HG03432 (cell line): ENCODE results near the gene EIF4E.
"Not testable (repeated sequence)": the region's sequence is repeated elsewhere in the genome, so short reads cannot be mapped to it uniquely, and the experiment has no call there.

Experiments used
- ATAC-seq: cut with Tn5 transposase; IDR thresholded peaks from one replicate; pipeline ENCODE4 v1.9.1; 2021; ENCODE audit warnings: mild to moderate bottlenecking, moderate library complexity; ENCODE audit not compliant: unreplicated experiment

EIF4E gene

GRCh38 chr4:98934851-98935250, 5.9 kb upstream of the EIF4E start:
- not testable (repeated sequence) for ATAC-seq

GRCh38 chr4:98932539-98932938, 3.6 kb upstream of the EIF4E start:
- ATAC-seq, result peak; percentile 10

- ATAC-seq, result no peak
Observed at GRCh38 chr4:98930311-98930865, 1.5 kb upstream of the EIF4E start.

DNA sequence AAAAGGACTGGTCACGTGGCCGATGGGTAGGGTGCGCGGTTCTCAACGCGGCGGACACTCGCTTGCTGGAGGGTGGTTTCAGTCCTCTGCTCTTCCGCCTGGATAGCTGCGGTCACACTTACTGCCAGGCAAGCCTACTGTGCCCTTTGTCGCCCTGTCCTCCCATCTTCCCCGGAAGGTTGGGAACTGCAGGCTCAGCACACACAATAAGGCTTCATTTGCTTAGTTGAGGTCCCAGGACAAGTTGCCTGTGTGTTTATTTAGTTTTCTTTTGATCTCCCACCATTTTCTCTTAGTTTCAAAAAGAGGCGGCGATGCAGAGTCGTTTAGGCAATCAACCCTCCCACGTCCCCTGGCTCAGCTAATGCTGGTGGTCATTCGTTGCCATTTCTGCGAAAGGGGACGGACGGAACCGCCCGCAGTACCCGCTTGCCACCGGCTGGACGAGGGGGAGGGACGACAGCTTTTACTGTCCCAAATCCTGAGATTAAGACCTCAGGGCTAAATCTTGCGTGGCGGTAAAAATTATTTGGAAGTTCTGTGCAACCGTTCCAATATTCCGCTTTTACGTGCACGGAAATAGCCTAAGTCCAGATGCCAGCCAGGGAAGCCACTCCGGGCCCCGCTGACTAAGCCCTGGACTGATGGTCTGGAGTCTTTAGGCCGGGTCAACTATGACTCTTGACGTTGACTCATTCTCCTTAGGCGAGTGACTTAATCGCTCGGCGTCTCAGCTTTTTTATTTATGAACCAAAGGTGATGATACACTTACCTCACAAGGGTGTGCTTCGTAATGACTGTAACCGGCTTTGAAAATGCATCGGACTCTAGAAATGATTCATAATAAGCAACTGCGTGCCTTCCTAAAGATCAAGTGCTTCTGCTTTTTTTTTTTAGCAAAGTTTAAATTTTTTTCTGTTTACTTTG, 671 bp upstream of the EIF4E start:
- peak; percentile 53 for ATAC-seq

GRCh38 chr4:98928131-98928504, 815 bp downstream of the EIF4E start:
- peak; percentile 43 for ATAC-seq

- ATAC-seq, result not testable (repeated sequence)
Observed at GRCh38 chr4:98926257-98926656, 2.7 kb downstream of the EIF4E start.

DNA sequence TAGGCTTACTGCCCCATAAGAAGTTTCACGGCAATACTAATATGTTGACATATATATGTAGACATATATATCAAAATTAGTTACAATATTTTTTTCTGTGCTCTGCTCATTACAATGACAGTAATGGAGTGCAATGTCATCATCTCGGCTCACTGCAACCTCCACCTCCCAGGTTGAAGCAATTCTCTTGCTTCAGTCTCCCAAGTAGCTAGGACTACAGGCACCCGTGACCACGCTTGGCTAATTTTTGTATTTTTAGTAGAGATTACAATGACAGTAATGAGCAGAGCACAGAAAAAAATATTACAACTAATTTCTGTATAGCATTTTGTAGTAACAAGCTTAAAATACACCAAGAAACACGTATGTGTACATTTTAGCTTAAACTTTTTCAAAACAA, 7.6 kb downstream of the EIF4E start:
- ATAC-seq, result no peak

DNA sequence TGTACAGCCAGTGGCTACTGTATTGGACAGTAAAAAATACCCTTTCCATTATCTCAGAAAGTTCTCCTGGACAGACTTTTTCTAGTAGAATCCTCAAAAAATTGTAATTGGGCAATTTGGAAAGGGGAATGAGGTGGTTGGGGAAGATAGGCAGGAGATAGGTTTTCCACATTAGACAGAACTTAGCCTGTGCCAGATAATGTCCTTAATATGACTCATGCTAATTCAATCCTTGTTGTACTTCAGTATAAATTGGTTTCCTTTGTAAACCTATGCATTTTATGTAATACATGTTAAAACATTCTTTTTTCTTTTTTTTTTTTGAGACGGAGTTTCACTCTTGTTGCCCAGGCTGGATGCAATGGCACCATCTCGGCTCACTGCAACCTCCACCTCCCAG, 8.9 kb downstream of the EIF4E start:
- ATAC-seq, result no peak

- ATAC-seq, result peak; percentile 54
Observed at GRCh38 chr4:98910728-98911127, 18.2 kb downstream of the EIF4E start.

- no peak for ATAC-seq
Observed at GRCh38 chr4:98909646-98910401, 19.1 kb downstream of the EIF4E start.

DNA sequence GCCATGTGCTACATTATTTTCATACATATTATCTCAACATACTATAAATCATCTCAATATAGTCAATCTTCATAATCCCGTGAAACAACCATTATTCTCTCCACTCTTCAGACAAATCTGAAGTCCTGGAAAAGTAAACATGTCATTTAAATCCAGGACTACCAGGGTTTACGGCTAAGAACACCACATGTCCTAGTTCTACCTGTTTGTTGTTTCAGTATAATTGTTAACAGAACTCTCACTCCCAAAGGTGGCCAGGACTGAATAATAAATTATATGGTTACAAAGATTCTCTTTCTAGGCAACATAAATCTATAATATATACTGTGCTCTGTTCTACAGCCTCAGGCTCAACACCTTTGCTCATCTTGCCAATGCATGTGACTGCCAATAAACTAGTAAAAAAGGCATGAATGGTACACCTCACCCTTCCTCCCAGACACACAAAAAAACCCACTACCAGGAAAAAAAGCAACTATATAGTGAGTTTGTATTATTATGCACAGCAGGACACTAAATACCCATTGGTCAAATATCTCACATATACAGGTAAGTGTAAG, 20.1 kb downstream of the EIF4E start:
- ATAC-seq, result no peak

DNA sequence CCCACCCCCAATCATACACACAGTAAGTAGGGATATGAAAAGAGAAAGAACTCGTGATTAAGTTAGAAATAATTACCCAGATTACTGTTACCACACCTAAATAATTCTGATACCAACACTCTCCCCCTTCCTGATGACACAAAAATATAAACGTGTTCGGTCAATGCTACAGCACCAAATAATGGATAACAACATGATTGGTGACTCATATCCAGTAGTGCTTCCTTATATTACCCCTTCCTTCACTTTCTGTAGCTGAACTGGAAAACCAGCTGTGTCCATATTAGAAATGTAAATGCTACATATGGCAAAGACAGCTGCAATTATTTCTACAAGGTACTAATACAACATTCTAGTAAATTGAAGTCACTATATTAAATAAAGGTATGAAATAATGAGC, 20.8 kb downstream of the EIF4E start:
- ATAC-seq, result no peak

DNA sequence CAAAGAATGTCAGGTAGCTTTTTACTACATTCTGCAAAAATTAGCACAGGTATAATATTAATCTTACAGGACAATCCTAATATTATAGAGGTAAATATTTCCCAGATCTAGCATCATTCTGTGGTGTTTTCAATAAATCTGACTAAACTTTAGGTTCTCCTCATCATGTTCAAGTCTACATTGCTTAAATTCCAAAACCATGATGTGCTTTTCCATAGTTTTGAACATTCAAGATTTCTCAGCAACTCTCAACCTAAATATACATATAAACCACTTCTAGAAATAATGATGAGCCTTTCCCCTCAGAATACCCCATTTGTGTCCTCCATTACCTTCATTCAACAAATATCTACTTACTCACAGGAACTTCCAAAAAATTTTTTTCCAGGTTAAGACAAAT, 23.1 kb downstream of the EIF4E start:
- ATAC-seq, result no peak

DNA sequence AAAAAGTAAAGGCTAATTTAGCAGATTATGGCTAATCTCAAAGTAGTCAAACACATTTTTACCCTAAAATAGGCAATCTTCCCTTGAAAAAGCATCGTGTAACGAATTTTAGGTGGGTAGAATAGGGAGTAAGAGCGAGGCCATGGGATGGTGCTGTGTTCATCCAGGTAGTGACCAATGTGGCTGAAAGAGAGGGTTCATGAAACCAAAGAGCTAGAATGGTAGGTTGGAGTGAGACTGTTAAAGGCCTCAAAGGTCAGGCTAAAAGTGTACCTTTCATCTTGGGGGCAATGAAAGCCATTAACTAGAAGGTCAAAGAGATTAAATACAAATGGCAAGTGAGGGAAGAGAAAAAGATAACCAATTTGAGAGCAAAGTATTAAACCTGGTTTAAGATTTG, 23.6 kb downstream of the EIF4E start:
- ATAC-seq, result no peak

DNA sequence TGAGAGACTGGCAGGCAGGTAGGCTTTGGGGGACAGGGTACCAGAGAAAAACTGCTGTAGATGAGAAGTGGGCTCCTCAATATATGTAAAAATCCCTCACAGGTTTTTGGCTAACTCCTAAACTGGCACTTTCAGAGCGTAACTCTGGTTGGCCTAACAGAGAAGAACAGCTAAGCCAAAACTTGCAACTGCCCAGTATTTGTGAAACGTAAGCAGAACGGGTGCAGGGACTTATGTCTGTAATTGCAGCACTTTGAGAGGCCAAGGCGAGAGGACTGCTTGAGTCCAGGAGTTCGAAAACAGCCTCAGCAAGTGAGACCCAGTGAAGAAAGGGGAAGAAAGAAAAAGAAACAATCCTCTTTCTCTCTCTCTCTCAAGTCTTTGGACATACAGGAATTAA, 25.0 kb downstream of the EIF4E start:
- no peak for ATAC-seq

- no peak for ATAC-seq
Observed at GRCh38 chr4:98903561-98903960, 25.4 kb downstream of the EIF4E start.

DNA sequence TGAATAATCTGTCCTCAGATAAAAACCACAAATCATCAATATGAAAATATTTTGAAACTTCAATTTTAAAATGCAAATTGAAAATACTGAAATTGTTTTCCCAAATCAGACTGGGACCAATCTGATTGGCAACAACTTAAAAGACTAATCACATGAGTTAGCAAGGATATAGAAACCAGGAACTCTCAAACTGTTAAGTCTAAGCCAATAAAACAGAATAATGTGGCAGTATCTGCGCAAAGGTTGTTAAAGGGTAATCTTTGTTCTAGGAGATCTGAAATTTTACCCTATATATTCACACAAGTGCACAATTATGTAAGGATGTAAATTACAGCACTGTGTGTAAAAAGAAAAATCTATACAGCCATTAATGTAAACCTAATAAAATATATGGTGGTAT, 29.7 kb downstream of the EIF4E start:
- ATAC-seq, result no peak

- no peak for ATAC-seq
Observed at GRCh38 chr4:98891478-98892337, 37.2 kb downstream of the EIF4E start.

GRCh38 chr4:98890702-98891455, 38.1 kb downstream of the EIF4E start:
- ATAC-seq, result no peak

- no peak for ATAC-seq
Observed at GRCh38 chr4:98887145-98887544, 41.8 kb downstream of the EIF4E start.
